ENCODE measurements around the gene TRAPPC1.

TRAPPC1 gene

DNA sequence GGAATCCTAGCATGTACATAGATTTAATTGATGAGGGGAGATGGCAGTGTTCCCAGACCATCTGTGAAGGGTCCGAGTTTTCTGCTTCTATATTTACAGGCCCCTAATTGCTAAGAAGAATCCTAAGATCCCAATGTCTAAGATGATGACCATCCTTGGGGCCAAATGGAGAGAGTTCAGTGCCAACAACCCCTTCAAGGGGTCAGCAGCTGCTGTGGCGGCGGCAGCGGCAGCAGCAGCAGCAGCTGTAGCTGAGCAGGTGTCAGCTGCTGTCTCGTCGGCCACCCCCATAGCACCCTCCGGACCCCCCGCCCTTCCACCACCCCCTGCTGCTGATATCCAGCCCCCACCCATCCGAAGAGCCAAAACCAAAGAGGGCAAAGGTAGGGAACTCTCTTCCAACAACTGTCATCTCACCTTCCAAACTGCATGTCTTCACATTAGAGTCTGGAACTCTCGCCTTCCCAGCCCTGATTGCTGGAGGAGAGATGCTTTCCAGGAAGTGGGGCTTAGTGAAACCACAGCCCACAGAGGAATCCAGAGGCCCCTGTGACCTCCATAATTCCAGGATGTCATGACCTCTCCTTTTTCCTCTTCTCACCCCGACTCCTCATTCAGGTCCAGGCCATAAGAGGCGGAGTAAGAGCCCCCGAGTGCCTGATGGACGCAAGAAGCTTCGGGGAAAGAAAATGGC lies 38.4 kb downstream of the TRAPPC1 start:
- H3K4me3 ChIP-seq (ENCODE audit: low read depth, low read length), result no peak overlapping the region
- no peak for DNase-seq (ENCODE audit: low read depth)
- TF ChIP-seq, protein P1, sequence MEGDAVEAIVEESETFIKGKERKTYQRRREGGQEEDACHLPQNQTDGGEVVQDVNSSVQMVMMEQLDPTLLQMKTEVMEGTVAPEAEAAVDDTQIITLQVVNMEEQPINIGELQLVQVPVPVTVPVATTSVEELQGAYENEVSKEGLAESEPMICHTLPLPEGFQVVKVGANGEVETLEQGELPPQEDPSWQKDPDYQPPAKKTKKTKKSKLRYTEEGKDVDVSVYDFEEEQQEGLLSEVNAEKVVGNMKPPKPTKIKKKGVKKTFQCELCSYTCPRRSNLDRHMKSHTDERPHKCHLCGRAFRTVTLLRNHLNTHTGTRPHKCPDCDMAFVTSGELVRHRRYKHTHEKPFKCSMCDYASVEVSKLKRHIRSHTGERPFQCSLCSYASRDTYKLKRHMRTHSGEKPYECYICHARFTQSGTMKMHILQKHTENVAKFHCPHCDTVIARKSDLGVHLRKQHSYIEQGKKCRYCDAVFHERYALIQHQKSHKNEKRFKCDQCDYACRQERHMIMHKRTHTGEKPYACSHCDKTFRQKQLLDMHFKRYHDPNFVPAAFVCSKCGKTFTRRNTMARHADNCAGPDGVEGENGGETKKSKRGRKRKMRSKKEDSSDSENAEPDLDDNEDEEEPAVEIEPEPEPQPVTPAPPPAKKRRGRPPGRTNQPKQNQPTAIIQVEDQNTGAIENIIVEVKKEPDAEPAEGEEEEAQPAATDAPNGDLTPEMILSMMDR (IDR thresholded peaks at IDR 0.05; ENCODE audit: low read depth, low read length, missing control alignments), result no peak

DNA sequence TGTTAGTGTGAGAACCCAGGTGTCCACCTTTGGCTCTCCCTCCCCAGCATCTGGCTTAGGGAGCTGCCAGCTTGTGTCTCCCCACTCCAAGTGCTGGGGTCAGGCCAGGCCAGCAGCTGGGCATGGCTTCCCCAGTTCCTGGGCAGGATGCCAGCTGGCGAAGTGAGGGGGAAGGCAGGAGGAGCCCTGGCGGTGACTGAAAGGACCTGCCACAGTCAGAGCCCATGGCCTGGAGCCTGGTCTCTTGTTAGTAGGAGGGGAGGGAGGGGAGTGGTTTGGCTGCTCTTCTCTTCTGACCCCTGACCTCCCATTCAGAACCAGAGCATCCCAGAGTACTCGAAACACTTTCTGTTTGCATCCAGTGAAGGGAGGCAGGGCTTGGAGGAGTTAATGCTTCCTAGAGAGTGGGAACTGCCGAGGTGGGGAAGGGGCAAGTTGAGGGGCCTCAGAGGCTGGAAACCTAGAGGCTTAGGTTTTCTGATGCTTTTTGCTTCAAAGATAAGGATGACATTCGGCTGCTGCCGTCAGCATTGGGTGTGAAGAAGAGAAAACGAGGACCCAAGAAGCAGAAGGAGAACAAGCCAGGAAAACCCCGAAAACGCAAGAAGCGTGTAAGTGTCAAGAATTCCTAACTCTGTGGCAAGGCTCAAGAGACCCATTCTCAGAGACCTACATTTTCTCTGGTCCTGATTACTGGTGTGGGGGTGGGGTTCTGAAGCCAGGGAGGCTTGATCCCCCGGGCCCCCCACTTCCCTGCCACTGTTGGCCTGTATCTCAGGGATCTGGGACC lies 42.4 kb downstream of the TRAPPC1 start:
- no peak for DNase-seq (ENCODE audit: low read depth)
- no peak overlapping the region for H3K4me3 ChIP-seq (ENCODE audit: low read depth, low read length)
- TF ChIP-seq, protein P1 (IDR thresholded peaks at IDR 0.05; ENCODE audit: low read depth, low read length, missing control alignments), result no peak

DNA sequence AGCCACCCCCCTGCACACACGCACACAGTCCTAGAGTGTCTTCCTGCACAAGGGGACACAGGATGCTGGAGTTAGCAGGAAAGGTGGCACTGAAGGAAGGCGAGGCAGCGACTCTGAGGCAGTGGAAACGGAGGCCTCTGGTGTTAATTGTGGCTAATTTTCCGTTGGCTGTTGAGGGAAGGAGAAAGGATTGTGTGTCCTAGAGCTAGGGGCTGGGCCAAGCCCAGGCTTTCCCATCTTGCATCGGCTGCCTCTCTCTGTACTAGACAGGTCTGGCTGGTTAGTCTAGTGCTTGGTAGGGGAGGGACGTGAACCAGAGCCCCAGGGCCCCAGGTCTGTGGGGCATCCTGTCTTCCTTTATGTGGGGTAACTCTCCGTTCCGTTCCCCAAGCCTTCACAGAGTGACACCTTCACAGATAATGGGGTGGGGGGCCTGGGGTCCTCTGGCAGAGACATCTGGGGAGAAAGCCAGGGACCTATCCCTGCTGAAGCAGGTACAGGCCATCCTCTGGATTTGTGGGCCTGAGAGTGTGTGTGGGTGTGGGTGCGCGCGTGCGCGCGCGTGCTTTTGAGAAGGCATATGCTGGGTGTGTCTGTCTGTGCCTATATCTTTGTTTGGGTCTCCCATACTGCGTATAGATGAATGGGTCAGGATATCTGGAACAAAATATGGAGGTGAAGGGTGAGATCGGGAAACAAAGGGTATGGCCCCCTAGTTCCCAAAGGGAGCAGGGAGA lies 43.4 kb downstream of the TRAPPC1 start, which contains the start of gene CHD3:
CHD3 (plus strand) TSS at position 606 of the 737 bp plus-strand sequence. CDS start 212 bp downstream, outside the sequence.
- no peak for DNase-seq (ENCODE audit: low read depth)
- TF ChIP-seq, protein P1 (IDR thresholded peaks at IDR 0.05; ENCODE audit: low read depth, low read length, missing control alignments), result no peak
- H3K4me3 ChIP-seq (ENCODE audit: low read depth, low read length), result peak within 1 kb of the TSS; percentile 93

DNA sequence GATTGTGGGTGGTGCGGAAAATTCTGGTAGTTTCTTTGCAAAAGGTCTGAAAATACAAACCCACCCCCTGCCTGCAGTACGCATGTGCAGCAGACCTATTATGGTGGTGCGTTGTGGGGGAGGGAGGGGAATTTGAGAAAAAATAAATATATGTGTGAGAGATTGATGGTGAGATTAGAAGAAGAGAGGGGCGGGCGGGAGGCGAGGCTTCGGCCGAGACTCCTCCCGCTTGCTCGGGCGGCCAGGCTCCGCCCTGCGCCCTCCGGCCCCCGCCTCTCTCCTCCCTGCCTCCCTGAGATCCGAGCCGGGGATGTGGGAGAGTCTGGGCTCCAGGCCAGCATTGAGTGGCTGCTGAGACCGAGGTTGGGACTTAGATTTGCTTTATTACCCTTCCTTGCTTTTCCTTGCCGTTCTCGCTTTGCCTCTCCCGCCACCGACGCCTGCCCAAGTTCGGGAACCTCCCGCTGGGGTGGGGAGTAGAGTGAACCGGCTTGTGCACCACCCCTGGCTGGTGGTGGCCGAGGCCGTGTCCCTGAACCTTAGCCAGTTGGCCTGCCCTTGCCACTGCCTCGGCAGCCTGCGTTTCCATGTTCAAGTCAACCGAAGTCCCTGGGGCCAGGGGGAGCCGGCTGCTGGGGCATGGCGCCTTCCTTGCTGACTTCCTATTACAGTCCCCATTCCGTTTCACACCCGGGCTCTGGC lies 44.1 kb downstream of the TRAPPC1 start:
- TF ChIP-seq, protein P1 (IDR thresholded peaks at IDR 0.05; ENCODE audit: low read depth, low read length, missing control alignments), result no peak
- H3K4me3 ChIP-seq (ENCODE audit: low read depth, low read length), result peak overlapping the region; percentile 93
- no peak for DNase-seq (ENCODE audit: low read depth)

DNA sequence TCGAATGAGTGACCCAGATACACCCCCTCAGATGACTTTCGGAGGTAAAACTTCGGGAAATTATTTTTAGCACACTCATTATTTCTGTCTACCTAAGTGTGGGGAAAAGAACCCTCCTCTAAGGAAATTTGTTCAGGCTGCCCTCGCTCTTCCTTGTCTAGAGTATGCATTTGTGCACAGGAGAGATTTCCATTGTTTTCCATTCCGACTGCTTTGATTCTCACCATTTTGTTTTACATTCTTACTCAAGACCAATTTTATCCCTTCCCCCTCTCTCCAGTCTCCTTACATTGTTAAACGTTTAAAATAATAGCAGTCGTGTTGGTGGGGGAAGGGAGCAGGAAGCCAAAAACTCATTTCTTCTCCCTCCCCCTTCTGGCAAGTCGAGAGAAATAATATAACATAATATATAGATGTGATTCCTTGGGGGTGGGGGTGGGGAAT lies 44.7 kb downstream of the TRAPPC1 start:
- TF ChIP-seq, protein P1 (IDR thresholded peaks at IDR 0.05; ENCODE audit: low read depth, low read length, missing control alignments), result no peak
- DNase-seq (ENCODE audit: low read depth), result no peak
- peak overlapping the region; percentile 93 for H3K4me3 ChIP-seq (ENCODE audit: low read depth, low read length)
